Amniotic epithelial cell (primary cell): ENCODE measurements around the gene CTDP1.
"Not testable (repeated sequence)": the region's sequence is repeated elsewhere in the genome, so short reads cannot be mapped to it uniquely, and the experiment has no call there.

Experiments
- DNase-seq: peaks from one replicate; pipeline ENCODE4 v3.0.0-alpha.2; 2010; ENCODE audit warnings: low read depth

Gene CTDP1

GRCh38 chr18:79702906-79703305 lies 23.3 kb downstream of the CTDP1 start:
- DNase-seq, result no peak

GRCh38 chr18:79704631-79705030 lies 25.0 kb downstream of the CTDP1 start:
- DNase-seq, result no peak

- DNase-seq, result no peak
Observed at GRCh38 chr18:79705272-79705671, 25.7 kb downstream of the CTDP1 start.

DNA sequence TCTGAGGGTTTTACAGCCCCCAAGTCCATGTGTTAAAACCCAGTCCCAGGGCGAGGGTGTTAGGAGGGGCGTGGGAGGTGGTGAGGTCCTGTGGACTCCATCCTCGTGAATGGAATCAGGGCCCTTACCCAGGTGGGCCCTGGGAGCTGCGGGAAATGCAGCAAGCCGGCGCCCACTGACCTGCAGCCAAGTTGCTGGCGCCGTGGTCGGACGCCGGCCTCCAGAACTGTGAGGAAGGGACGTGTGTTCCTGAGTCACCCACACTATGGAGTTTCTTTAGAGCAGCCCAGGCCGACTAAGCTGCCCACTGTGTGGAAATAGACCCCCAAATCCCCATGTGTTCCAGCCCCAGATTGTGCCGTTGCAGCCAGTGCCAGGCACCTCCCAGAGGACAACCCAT lies 26.4 kb downstream of the CTDP1 start:
- no peak for DNase-seq

GRCh38 chr18:79706658-79707057 lies 27.1 kb downstream of the CTDP1 start:
- DNase-seq, result no peak

- DNase-seq, result no peak
Observed at GRCh38 chr18:79707239-79707638, 27.6 kb downstream of the CTDP1 start.

DNA sequence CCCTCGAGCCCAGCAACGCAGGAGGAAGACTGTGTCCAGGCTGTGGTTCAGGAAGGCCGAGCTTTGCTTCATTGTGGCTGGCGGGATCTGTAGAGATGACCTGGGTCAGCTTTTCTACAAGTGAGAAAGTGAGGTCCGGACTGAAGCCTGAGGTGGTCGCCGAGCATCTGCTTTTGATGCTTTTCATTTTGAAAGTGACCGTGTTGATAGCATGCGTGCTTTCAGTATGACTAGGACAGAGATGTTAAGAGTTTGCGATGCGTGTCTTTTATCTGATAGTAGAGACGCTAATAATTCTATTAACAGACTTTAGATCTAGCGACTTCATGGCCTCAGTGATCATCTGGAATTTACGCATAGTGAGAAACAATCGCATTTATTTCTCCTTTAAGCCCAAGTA lies 28.1 kb downstream of the CTDP1 start:
- DNase-seq, result no peak

GRCh38 chr18:79708412-79708811 lies 28.8 kb downstream of the CTDP1 start:
- DNase-seq, result no peak

DNA sequence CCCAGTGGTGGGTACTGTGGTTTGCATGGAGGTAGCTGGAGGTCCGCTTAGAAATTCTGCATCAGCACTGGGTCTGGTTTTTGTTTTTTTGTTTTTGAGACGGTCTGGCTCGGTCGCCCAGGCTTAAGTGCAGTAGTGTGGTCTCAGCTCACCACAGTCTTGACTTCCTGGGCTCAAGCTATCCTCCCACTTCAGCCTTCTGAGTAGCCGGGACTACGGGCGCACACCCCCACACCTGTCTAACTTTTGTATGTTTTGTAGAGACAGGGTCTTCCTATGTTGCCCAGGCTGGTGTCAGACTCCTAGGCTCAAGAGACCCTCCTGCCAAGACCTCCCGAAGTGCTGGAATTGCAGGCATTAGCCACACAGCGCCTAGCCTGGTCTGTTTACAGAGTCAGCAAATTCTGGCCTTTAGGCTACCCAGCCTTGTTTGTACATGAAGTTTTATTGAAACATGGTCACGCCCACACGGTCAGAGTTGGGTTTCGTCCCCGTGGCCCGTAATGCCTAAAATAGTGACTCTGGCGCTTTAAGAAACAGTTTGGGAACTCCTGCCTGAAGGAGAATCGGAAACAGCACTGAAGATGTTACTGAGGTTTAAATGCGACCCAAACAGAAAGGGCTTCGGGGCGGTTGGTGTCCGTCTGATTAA lies 32.7 kb downstream of the CTDP1 start:
- no peak for DNase-seq

- DNase-seq, result no peak
Observed at GRCh38 chr18:79713341-79713740, 33.7 kb downstream of the CTDP1 start.

GRCh38 chr18:79714531-79715240 lies 35.1 kb downstream of the CTDP1 start:
- DNase-seq, result no peak

DNA sequence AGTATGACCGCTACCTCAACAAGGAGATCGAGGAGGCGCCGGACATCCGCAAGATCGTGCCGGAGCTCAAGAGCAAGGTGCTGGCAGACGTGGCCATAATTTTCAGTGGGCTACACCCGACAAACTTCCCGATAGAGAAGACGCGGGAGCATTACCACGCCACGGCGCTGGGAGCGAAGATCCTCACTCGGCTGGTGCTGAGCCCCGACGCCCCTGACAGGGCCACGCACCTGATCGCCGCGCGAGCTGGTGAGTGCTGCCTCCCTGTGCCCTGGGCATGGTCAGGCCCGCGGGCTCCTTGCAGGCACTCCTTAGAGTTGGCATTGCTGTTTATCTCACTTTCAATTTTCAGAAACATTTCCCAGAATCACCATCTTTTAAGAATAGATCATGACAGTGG lies 35.7 kb downstream of the CTDP1 start:
- no peak for DNase-seq

DNA sequence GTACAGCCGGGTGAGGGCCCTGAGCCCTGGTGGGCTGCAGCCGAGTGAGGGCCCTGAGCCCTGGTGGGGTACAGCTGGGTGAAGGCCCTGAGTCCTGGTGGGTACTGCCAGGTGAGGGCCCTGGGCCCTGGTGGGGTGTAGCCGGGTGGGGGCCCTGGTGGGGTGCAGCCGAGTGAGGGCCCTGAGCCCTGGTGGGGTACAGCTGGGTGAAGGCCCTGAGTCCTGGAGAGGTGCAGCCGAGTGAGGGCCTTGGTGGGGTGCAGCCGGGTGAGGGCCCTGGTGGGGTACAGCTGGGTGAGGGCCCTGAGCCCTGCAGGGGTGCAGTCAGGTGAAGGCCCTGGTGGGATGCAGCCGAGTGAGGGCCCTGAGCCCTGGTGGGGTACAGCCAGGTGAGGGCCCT lies 37.5 kb downstream of the CTDP1 start:
- DNase-seq, result no peak

DNA sequence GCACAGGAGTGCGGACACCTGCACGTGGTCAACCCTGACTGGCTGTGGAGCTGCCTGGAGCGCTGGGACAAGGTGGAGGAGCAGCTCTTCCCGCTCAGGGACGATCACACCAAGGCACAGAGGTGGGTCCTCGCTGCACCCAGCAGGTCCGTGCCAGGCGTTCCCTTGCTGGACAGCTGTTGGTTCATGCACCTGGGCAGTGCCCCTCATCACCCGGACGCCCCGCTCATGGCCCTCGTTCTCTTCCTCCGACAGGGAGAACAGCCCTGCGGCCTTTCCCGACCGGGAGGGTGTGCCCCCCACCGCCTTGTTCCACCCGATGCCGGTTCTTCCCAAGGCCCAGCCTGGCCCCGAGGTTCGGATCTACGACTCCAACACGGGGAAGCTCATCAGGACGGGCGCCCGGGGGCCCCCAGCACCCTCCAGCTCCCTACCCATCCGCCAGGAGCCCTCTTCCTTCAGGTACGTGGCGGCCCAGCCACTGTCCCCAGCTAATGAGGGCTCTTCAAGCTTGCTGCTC lies 38.0 kb downstream of the CTDP1 start:
- DNase-seq, result no peak

DNA sequence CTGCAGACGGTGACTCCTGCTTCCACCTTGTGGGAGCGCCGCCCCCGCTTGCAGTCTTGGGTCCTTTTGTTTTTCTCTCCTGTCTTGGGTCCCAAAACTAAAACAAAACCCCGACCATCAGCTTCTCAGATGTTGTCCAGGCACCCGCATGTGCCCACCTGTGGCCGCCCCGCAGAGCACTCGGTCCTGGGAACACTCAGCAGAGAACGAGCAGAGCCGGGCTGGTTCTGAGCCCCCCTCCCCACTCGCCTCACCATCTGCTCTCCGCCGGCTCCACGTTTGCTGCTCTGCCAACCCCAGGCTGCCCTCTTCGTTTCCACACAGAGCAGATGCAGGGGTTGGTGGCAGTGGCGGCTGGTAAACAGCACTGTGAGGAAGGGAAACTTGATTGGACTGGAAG lies 38.5 kb downstream of the CTDP1 start:
- no peak for DNase-seq

GRCh38 chr18:79718878-79719477 lies 39.4 kb downstream of the CTDP1 start:
- DNase-seq, result no peak

DNA sequence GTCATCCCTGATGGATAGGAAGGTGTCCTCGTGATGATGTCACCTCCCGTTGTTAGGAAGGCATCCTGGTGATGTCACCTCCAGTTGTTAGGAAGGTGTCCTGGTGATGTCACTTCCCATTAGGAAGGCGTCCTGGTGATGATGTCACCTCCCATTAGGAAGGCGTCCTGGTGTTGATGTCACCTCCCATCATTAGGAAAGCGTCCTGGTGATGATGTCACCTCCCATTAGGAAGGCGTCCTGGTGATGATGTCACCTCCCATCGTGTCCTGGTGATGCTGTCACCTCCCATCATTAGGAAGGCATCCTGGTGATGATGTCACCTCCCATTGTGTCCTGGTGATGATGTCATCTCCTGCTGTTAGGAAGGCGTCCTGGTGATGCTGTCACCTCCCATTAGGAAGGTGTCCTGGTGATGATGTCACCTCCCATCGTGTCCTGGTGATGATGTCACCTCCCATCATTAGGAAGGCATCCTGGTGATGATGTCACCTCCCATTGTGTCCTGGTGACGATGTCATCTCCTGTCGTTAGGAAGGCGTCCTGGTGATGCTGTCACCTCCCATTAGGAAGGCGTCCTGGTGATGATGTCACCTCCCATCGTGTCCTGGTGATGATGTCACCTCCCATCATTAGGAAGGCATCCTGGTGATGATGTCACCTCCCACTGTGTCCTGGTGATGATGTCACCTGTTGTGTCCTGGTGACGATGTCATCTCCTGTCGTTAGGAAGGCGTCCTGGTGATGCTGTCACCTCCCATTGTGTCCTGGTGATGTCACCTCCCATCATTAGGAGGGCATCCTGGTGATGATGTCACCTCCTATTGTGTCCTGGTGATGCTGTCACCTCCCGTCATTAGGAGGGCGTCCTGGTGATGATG lies 40.1 kb downstream of the CTDP1 start:
- DNase-seq, result not testable (repeated sequence)

DNA sequence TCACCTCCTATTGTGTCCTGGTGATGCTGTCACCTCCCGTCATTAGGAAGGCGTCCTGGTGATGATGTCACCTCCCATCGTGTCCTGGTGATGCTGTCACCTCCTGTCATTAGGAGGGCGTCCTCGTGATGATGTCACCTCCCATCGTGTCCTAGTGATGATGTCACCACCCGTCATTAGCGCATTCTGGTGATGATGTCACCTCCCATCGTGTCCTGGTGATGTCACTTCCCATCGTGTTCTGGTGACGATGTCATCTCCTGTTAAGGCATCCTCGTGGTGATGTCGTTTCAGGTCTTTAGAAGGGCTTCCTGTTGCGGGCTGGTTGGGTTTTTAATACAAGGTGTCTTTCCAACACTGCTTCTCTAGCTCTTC lies 40.7 kb downstream of the CTDP1 start:
- DNase-seq, result no peak

GRCh38 chr18:79723036-79723435 lies 43.4 kb downstream of the CTDP1 start:
- DNase-seq, result no peak

GRCh38 chr18:79723628-79724027 lies 44.0 kb downstream of the CTDP1 start:
- DNase-seq, result no peak

GRCh38 chr18:79724299-79725080 lies 44.9 kb downstream of the CTDP1 start:
- no peak for DNase-seq

DNA sequence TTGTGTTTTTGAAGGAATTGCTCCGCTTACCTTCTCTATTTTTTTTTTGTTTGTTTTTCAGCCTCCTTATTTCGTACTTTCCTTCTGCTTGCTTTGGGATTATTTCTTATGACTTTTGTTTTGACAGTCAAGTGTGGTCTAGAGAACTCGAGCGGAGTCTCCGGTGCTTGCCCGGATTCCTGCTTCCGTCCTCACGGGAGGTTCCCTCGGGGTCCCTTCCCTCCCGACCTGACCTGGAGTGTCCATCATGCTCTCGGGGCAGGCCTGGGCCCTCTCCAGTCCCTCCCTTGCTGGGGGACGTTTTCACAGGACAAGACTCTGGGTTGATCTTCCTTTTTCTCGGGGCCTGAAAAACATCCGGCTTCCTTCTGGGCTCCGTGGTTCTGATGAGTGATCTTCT lies 45.9 kb downstream of the CTDP1 start:
- DNase-seq, result no peak
